Measurements from ENCODE around the gene SLX9.

The SLX9 gene

GRCh38 chr21:44982558-44983250, 42.9 kb downstream of the SLX9 start:
- no peak for TF ChIP-seq ZFX (IDR thresholded peaks at IDR 0.05; ENCODE audit: borderline replicate concordance)
- TF ChIP-seq, protein P1, sequence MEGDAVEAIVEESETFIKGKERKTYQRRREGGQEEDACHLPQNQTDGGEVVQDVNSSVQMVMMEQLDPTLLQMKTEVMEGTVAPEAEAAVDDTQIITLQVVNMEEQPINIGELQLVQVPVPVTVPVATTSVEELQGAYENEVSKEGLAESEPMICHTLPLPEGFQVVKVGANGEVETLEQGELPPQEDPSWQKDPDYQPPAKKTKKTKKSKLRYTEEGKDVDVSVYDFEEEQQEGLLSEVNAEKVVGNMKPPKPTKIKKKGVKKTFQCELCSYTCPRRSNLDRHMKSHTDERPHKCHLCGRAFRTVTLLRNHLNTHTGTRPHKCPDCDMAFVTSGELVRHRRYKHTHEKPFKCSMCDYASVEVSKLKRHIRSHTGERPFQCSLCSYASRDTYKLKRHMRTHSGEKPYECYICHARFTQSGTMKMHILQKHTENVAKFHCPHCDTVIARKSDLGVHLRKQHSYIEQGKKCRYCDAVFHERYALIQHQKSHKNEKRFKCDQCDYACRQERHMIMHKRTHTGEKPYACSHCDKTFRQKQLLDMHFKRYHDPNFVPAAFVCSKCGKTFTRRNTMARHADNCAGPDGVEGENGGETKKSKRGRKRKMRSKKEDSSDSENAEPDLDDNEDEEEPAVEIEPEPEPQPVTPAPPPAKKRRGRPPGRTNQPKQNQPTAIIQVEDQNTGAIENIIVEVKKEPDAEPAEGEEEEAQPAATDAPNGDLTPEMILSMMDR (IDR thresholded peaks at IDR 0.05) = no peak
- H3K27ac ChIP-seq = no peak overlapping the region

DNA sequence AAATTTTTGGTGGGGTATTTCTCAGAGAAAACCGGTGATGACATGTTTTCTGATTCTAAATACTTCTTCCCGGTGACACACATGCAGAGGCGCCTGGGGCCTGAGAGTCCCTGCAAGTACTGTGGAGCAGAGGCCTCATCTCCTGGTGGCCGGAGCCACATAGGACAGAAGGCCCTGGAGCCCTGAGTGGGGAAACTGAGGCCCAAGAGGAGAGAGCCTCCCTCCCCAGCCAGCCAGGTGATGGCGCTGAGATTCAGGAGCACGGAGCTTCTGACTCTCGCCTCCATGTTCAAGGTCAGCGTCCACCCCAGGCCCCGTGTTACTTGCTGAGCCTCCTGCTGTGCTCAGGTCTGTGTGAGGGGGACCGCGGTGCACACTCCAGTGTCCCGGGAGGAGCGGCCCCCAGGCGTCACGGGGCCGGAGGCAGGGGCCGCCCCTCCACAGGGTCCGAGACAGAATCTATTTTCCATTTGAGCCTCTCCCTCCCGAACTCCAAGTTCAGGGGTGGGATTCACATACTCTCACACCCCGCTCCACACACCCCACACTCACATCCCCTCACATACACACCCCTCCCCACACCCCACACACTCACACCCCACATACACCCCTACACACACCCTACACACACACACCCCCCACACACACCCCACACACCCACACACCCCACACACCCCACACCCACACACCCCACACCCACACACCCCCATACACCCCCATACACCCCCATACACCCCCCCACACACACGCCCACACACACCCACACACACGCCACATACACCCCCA, 43.8 kb downstream of the SLX9 start:
- TF ChIP-seq, protein P1 (IDR thresholded peaks at IDR 0.05) = no peak
- TF ChIP-seq ZFX (IDR thresholded peaks at IDR 0.05; ENCODE audit: borderline replicate concordance) = no peak
- H3K27ac ChIP-seq = no peak overlapping the region

DNA sequence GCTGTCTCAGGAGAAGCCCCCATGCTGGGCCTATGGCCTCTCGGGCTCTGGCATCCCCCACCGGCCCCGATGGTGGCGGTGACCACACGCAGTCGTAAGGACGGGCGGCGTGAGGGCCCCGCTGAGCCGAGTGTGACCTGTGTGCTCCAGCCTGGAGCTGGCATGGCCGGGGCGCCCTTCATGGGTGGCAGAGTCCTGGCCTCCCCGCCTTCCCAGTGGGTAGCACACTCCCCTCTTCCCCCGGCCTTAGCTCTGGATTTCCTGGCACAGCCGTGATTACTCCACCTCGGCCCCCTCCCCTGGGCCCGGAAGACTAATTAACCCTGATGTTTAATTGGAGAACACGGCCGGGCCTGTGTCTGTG, 44.6 kb downstream of the SLX9 start:
- TF ChIP-seq, protein P1 (IDR thresholded peaks at IDR 0.05) = no peak
- TF ChIP-seq ZFX (IDR thresholded peaks at IDR 0.05; ENCODE audit: borderline replicate concordance) = no peak

DNA sequence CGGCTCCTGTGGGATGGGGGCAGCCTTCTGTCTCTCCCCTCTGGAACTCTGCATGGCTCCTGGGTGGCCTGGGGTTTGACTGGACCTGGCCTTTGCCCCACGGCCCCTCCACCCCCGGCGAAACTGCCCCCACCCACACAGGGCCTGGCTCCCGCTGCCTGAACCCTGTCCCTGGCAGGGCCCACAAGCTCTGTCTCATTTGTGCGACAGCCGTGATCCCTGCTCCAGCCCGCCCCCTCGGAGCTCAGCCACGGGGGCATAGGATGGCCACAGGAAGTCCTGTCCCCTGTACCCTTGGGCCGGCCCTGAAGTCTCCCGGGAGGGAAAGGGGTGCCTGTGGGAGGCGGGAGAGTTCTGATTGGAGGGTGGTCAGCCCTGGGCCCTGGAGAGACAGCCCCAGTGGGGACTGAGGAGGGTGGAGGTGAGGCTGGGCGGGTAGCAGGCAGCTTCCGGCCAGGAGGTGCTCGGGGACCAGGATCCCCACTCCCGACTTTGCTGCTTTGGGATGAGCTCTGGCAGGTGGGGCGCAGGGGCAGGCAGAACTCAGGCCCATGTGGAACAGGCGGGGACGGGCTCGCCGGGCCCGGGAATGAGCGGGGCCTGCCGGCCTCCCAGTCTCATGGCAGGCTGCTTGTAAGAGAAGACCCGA, 45.1 kb downstream of the SLX9 start:
- TF ChIP-seq, protein P1 (IDR thresholded peaks at IDR 0.05) = no peak
- no peak for TF ChIP-seq ZFX (IDR thresholded peaks at IDR 0.05; ENCODE audit: borderline replicate concordance)
- no peak overlapping the region for H3K27ac ChIP-seq

More for the DNA sequence above, 44.6 kb downstream of the SLX9 start:
- no peak overlapping the region for H3K27ac ChIP-seq

- no peak overlapping the region for H3K27ac ChIP-seq
- no peak for TF ChIP-seq ZFX (IDR thresholded peaks at IDR 0.05; ENCODE audit: borderline replicate concordance)
- TF ChIP-seq, protein P1 (IDR thresholded peaks at IDR 0.05) = no peak
Measured at GRCh38 chr21:44985441-44986401, 45.9 kb downstream of the SLX9 start.

GRCh38 chr21:44986471-44987291, 46.9 kb downstream of the SLX9 start:
- no peak for TF ChIP-seq ZFX (IDR thresholded peaks at IDR 0.05; ENCODE audit: borderline replicate concordance)
- TF ChIP-seq, protein P1 (IDR thresholded peaks at IDR 0.05) = no peak
- no peak overlapping the region for H3K27ac ChIP-seq
